GM19452 (cell line): ENCODE measurements around the gene PCOLCE2.
A peak's percentile ranks its signal among the peaks of the same experiment; 100 is the strongest.

Experiments
- ATAC-seq: cut with Tn5 transposase; IDR thresholded peaks from one replicate; pipeline ENCODE4 v1.9.1; 2021; ENCODE audit not compliant: unreplicated experiment

The PCOLCE2 gene

DNA sequence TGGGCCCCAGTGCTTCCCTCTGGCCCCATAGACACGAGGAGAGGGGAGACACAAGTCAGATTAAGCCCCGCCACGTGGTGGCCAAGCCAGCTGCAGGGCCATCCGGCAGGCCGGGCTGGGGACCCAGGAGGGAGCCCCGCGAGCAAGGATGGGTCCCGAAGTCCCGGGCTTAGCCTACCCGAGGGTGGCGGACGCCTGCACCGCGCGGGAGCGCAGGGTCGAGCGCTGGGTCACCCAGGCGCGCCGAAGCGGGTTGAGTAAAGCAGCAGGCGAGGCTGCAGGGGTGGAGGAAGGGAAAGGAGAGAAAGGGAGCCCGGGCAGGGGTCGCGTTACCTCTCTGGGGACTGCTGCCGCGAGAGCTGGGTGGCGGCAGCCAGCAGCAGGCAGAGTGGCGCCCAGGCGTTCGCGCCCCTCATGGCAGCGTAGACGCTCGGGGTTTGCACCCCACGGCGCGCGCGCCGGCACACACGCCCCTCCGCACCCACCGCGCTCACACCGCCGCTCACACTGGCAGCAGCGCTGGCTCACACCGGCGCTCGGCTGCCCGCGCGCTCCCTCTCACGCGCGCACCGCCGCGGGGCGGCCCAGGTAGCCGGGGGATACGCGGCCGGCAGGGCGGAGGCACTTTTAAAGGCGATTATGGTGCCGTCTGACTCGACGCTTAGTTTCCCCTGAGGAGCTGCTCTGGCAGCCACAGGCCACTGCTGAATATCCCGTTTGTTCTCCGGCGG lies at the start of gene PCOLCE2:
Gene PCOLCE2 (minus strand): TSS at position 603 of the 731 bp plus-strand sequence. CDS start 187 bp downstream, at position 416.
- no peak for ATAC-seq

GRCh38 chr3:142935963-142936362 lies 47.1 kb upstream of the PCOLCE2 start:
- no peak for ATAC-seq

- ATAC-seq = no peak
Observed at GRCh38 chr3:142934887-142935269, 46.0 kb upstream of the PCOLCE2 start.

- ATAC-seq = no peak
Observed at GRCh38 chr3:142934128-142934886, 45.4 kb upstream of the PCOLCE2 start.

GRCh38 chr3:142931222-142931621 lies 42.3 kb upstream of the PCOLCE2 start:
- ATAC-seq = no peak

GRCh38 chr3:142930463-142930862 lies 41.6 kb upstream of the PCOLCE2 start:
- ATAC-seq = no peak

DNA sequence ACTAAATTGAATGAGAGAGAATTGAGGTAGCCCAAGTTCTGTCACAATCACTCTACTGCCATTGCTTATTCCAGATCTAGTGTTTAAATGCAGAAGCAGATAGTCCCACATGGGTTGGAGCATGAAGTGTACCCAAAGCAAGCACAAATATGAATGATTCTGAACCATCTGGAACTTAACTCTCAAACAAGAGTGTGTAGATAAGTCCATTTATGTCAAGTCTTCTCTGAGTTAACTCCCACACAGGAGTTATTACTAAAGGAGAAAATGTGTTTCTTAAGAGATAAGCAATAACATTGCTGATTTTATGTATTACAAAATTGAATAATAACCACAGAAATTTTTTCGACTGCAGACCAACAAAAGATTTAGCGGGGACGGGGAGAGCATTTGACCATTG lies 41.0 kb upstream of the PCOLCE2 start:
- ATAC-seq = no peak

DNA sequence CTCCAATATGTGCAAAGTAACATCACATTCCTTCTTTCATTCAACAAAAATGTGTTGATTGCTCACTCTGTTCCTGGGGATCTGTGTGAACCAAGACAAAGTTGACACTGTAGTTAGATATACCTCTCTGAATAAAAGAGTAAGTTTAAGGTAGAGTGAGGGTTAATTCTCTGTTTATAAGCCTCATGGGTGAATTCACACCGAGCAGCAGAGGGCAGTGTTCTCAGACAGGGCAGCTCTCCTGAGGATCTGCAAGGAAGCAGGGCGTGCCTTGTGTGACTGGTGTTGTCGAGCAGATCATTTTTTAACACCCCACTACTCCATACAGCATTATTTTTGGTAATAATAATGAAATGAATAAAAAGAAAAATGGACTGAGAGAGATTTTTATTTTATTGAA lies 40.2 kb upstream of the PCOLCE2 start:
- peak; percentile 56 for ATAC-seq

GRCh38 chr3:142926368-142926944 lies 37.6 kb upstream of the PCOLCE2 start:
- ATAC-seq = no peak

DNA sequence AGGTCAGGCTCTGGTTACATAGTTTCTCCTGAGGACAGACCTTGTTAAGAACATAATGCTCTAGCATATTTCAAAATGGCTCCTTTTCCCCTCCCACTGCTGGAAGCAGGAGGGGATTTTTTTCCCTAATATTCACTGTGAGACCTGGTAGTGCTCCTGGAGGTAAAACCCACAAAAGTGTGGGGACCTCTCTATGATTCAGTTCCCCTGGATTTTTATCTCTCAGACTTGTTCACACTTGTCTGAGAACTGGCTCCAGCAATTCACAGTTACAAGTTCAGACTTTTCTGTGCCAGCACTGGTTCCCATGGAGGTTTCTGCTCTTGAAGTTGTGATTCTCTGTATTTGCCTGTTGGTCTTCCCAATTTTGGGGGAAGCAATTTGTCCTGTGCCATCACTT lies 36.3 kb upstream of the PCOLCE2 start:
- ATAC-seq = no peak

GRCh38 chr3:142923694-142924093 lies 34.8 kb upstream of the PCOLCE2 start:
- no peak for ATAC-seq

DNA sequence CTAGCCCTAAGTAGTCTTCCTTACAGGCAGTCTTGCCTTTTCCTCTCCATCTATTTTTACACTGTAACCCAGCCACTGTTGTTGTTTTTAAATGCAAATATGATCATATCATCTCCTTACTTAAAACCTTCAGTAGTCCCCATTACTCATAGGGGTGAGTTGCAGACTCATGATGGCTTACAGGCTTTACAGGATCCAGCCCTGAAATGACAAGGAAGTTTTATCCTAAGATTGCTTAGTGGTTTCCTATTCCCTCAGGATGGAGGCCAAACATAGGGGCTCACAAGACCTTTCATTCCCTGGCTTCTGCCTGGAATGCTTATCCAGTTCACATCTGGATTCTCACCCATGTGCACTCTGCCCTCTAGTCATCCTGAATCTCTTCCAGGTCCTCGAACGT lies 27.7 kb upstream of the PCOLCE2 start:
- no peak for ATAC-seq

DNA sequence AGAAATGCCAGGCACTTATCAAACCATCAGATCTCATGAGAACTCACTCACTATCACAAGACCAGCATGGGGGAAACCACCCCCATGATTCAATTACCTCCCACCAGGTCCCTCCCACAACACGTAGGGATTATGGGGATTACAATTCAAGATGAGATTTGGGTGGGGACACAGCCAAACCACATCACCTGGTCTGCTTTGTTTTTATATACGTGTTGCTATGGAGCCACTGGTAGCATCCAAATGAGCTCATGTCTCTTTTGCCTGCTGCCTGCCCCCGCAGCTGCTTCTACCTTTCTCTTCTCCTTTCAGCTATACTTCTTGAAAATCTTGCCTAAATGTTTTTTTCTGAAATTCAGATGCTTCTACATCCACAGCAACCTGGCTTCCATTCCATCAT lies 26.8 kb upstream of the PCOLCE2 start:
- ATAC-seq = no peak

DNA sequence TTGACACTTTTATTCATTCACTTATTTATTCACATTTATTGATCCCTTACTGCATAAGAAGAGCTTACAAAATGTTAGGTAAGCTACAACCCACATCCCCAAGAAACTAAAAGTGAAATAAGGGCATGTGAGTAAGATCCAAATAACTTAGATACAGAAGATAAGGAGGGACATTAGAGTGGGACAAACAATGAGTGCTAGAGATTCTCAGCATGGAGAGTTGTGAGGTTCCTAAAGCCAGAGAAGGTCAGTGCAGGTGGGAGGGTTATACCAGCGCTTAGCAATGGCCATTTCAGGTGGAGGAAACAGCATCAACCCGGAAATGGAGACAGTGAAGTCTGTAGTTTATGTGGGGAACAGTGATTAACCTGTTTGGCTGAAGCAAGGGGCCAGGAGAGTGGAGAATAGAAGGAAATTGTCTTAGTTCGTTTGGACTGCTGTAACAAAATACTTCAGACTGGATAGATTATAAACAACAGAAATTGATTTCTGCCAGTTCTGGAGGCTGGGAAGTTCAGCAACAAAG lies 25.5 kb upstream of the PCOLCE2 start:
- ATAC-seq = no peak

GRCh38 chr3:142913432-142913831 lies 24.5 kb upstream of the PCOLCE2 start:
- ATAC-seq = no peak

DNA sequence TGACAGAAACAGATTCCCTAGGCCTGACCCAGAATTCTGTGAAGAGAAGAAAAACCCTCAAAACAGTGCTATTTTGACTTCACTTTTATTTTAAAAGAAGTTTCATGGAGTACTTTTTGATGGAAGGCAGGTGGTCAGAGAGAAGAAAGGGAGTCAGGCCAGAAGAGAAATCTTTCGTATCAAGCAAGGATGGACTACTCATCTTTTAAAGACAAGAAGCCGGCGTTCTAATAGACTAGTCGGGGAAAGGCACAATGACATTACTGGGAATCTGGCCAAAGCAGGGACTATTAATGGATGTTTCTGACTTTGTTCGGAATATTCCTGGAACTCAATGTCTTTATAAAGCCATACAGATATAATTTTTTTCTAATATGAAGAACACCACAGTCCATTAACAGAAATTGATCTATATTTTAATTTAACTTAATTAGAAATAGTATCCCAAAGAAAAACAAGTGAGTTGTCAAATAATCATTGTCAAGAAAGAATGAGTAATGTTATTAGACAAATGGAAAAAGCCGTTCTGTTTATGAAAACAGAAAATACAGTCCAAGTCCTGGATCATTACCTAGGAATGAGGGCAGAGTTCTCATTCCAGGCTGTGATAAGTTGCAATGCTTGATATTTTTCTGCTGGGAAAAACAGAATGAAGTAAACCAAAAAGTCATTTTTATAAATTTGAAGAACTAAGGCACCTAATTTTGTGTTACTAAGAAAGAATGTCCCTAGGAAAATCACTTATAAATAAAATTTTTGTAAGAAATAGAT lies 23.7 kb upstream of the PCOLCE2 start:
- ATAC-seq = no peak

DNA sequence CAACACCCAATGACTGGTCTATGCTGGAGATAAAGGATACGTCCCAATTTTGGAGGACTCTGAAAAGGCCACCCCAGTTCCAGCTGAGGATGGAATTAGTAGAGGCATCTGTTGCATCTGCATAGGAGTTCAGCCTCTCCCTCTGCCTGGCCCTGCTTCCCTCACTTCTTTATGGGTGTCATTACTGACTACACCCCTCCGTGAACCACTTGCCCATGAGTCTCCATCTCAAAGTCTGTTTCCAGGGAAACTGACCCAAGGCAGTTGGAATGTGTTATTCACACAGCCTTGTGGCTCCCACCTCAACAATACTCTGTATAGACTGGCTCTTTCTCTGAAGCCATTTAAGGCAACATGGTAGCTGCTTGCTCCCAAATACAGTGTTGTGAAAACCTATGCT lies 21.4 kb upstream of the PCOLCE2 start:
- ATAC-seq = no peak

- no peak for ATAC-seq
Observed at GRCh38 chr3:142909282-142909681, 20.4 kb upstream of the PCOLCE2 start.

DNA sequence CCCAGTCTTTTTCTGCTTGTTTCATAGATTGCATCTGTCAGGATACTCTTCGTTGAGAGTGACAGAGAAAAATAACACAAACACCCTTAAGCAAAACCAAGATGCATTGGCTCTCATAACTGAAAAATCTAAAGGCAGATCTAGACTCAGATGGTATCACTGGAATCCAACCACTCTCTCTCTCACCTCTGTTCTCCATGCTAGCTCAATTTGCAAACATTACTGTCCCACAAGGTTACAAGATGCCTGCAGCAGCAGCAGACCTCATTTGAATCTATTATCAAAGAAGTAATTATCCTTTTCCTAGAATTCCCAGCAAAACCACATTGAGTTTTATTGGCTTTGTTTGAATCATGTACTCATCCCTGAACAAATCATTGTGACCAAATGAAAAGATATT lies 19.1 kb upstream of the PCOLCE2 start:
- ATAC-seq = no peak

GRCh38 chr3:142904639-142905436 lies 16.0 kb upstream of the PCOLCE2 start:
- no peak for ATAC-seq
